Lower leg skin (tissue), 3 donors: ENCODE data around the gene PIP.

Source experiments
- POLR2A ChIP-seq, 2 donors: fragments of 450-650 bp; IDR thresholded peaks; one replicate each; pipeline ENCODE4 v1.6.1; 2016 to 2017; ENCODE audit warnings: antibody characterized with exemption in 2 of 2, mild to moderate bottlenecking in 1 of 2, moderate library complexity in 1 of 2
- TF ChIP-seq, protein P1 (sequence below), 3 donors: fragments of 450-650 bp; IDR thresholded peaks; one replicate each; pipeline ENCODE4 v1.5.1; 2016; ENCODE audit warnings: antibody characterized with exemption in 3 of 3, mild to moderate bottlenecking in 3 of 3, moderate library complexity in 2 of 3

DNA sequence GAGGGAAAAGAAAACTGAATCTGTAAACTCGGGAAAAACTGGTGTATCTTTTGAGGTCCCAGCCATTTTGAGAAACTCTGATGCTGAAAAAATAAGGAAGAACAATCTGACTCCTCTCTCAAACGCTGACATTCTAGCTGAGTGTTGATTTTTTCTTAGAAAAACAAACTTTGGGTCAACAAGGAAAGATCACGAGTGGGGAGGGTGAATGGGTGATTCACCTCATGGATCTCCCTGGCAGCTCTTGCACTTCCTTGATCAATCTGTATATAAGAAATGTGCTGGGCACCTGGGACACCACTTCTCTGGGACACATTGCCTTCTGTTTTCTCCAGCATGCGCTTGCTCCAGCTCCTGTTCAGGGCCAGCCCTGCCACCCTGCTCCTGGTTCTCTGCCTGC, at the start of gene PIP:
- TF ChIP-seq, protein P1, sequence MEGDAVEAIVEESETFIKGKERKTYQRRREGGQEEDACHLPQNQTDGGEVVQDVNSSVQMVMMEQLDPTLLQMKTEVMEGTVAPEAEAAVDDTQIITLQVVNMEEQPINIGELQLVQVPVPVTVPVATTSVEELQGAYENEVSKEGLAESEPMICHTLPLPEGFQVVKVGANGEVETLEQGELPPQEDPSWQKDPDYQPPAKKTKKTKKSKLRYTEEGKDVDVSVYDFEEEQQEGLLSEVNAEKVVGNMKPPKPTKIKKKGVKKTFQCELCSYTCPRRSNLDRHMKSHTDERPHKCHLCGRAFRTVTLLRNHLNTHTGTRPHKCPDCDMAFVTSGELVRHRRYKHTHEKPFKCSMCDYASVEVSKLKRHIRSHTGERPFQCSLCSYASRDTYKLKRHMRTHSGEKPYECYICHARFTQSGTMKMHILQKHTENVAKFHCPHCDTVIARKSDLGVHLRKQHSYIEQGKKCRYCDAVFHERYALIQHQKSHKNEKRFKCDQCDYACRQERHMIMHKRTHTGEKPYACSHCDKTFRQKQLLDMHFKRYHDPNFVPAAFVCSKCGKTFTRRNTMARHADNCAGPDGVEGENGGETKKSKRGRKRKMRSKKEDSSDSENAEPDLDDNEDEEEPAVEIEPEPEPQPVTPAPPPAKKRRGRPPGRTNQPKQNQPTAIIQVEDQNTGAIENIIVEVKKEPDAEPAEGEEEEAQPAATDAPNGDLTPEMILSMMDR (IDR thresholded peaks at IDR 0.05): no peak
- TF ChIP-seq POLR2A (IDR thresholded peaks at IDR 0.05): no peak
